Measurements from ENCODE around the gene IFT27. TPM values are rescaled to one million over a fixed set of nuclear protein-coding genes. Genes with fewer than 3 reads are reported as not detected.

The IFT27 gene, protein sequence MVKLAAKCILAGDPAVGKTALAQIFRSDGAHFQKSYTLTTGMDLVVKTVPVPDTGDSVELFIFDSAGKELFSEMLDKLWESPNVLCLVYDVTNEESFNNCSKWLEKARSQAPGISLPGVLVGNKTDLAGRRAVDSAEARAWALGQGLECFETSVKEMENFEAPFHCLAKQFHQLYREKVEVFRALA
- total RNA-seq (2021; fragmentation: NEBNext Ultra II Directional; extraction: Animal tissue kit (Norgen Biotek cat#: 25700)), result 10 to 100 TPM; 14.4 to 22.0 (median 17.5) TPM
- long read RNA-seq, transcript IFT27-205 (7 exons, 1,095 nt), result major isoform, 18 of 20 reads
- long read RNA-seq, partial matches to known transcripts, result 0 of 20 reads
- long read RNA-seq, other reads (novel, unspliced or antisense), result 2 of 20 reads

DNA sequence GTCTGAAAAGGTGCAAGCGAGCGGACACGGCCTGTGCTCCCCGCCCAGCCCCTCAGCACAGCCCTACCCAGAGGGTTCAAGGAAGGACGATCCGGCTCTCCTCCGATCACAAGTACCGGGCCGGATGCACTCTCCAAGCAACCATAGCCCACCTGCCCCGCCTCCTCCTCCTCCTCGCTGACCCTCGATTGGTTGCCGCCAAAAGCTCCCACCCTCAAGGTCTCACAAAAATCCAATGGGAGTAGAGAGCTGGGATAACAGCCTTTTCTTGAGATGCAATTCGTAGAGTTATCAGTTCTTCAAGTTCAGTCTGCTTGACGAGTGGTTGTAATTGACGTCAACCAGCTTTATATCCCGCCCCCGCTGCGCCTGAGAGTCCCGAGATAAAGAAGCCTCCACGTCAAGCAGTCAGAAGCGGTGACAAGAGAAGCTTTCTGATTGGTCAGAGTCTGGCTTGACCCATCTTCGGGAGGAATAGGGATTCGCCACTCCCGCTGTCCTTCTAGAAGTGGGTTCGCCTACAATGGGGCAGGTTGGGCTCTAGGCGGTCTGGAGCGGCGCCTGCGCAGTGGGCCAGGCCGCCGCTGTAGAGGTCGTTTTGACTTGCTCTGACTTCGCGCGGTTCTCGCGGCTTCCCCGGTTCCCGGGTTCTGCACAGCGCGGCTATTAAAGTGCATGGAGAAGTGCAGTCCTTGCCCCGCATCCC lies at the start of gene IFT27:
IFT27 (minus strand) TSS at position 156 of the 706 bp plus-strand sequence. CDS start 412 bp downstream, outside the sequence.
- H3K9me3 Mint-ChIP-seq, result no peaks in the 10 kb centered on the region
- H3K4me3 Mint-ChIP-seq, result peak within 1 kb of the TSS; percentile 91
- no peak for TF ChIP-seq CTCF (IDR thresholded peaks at IDR 0.05)
- peaks cover 16% of the 10 kb centered on the region for H3K4me1 Mint-ChIP-seq (ENCODE audit: low read depth)
- H3K27ac Mint-ChIP-seq, result peak within 1 kb of the TSS; percentile 71
- peak; percentile 100 for DNase-seq
- peaks cover 9% of the 10 kb centered on the region; the same call in 1 of the 2 replicates for H3K27me3 Mint-ChIP-seq (ENCODE audit: insufficient read depth)
- peaks cover 11% of the 10 kb centered on the region for H3K36me3 Mint-ChIP-seq (ENCODE audit: low read depth)

- H3K27ac Mint-ChIP-seq, result no peak overlapping the region
- DNase-seq, result no peak
- H3K4me1 Mint-ChIP-seq (ENCODE audit: low read depth), result no peaks in the 10 kb centered on the region
- H3K36me3 Mint-ChIP-seq (ENCODE audit: low read depth), result no peaks in the 10 kb centered on the region
- H3K27me3 Mint-ChIP-seq (ENCODE audit: insufficient read depth), result peaks cover 37% of the 10 kb centered on the region
- no peak for TF ChIP-seq CTCF (IDR thresholded peaks at IDR 0.05)
- no peak overlapping the region for H3K4me3 Mint-ChIP-seq
- H3K9me3 Mint-ChIP-seq, result no peaks in the 10 kb centered on the region
These were observed 48.7 kb upstream of the IFT27 start for GRCh38 chr22:36824655-36825054.

DNA sequence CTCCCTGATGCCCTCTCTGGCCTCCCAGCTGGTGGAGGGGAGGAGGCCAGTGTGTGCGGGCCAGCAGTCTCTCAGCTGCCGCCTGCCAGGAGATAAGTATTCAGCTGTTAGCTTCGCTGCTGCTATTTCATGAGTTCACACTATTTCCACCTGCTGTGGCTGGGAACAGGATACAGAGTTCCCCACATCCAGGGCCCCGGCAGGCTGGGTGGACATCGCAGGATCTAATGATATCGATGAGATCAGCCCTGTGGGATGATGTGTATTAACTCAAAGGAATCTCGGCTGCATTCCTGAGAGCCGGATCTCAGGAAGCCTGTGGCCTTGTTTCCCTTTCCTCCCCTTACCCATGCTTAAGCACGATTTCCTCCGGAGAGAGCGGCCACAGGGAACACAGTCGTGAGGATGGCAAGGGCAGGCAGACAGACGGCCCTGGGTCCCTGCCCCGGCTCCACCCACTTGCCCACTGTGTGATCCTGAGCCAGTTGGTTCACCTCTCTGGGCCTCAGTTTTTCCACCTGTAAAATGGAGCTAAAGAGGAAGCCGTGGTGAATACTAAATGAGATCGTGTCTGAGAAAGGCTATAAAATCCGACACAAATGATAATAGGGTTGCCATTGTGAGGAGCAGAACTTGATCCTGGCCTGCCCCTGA lies 47.4 kb upstream of the IFT27 start:
- DNase-seq, result no peak
- Mint-ChIP-seq H3K4me1 (ENCODE audit: low read depth) (no peaks in the 10 kb centered on the region), H3K4me3 (no peak overlapping the region), H3K9me3 (no peaks in the 10 kb centered on the region), H3K36me3 (ENCODE audit: low read depth) (no peaks in the 10 kb centered on the region), H3K27me3 (ENCODE audit: insufficient read depth) (peaks cover 49% of the 10 kb centered on the region), H3K27ac (no peak overlapping the region)
- TF ChIP-seq CTCF (IDR thresholded peaks at IDR 0.05), result no peak

DNA sequence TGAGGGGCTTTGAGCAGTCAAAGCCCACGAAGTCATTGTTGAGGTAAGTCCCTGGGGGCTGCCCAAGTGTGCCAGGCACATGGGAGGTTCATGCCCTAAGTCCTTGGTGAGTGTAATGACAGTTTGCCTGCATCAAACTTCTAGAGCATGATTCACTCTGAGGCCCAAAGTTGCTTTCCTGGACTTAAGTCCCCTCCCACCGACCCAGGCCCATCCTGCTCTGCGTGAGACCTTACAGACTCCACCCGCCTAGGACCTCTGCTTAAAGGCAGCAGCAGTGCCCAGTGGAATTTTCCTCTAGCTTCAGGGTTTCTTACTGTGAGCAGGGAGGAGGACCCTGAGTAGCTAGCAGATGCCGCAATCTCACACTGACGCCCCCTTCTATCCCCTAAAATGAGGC lies 46.7 kb upstream of the IFT27 start:
- Mint-ChIP-seq H3K27me3 (ENCODE audit: insufficient read depth) (peaks cover 56% of the 10 kb centered on the region), H3K9me3 (no peaks in the 10 kb centered on the region), H3K27ac (no peak overlapping the region), H3K36me3 (ENCODE audit: low read depth) (no peaks in the 10 kb centered on the region), H3K4me1 (ENCODE audit: low read depth) (no peaks in the 10 kb centered on the region), H3K4me3 (no peak overlapping the region)
- no peak for DNase-seq
- TF ChIP-seq CTCF (IDR thresholded peaks at IDR 0.05), result no peak

DNA sequence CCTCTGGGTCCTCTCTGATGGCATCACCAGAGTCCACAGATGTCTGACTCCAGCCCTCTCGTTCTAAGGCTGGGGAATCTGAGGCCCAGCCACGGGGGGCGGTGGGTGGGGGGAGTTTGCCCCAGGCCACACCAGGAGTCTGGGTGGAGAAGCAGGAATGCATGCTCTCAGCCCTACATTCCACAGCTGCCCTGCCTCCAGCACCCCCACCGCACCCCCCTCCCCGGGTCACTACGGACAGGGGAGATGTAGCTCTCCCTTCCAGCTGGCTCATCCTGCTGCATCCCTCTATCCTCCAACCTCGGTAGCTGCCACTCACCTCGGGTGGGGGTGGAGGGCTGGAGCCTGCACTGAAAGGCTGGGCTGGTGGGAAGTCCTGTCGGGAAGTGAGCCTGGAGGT lies 43.2 kb upstream of the IFT27 start:
- TF ChIP-seq CTCF (IDR thresholded peaks at IDR 0.05), result no peak
- no peak overlapping the region for H3K27ac Mint-ChIP-seq
- no peak for DNase-seq
- H3K27me3 Mint-ChIP-seq (ENCODE audit: insufficient read depth), result peaks cover 73% of the 10 kb centered on the region
- no peaks in the 10 kb centered on the region for H3K4me1 Mint-ChIP-seq (ENCODE audit: low read depth)
- no peak overlapping the region for H3K4me3 Mint-ChIP-seq
- H3K36me3 Mint-ChIP-seq (ENCODE audit: low read depth), result no peaks in the 10 kb centered on the region
- H3K9me3 Mint-ChIP-seq, result no peaks in the 10 kb centered on the region
